DND-41 (cell line): ENCODE data around the gene MCRS1.

ENCODE experiments used
- ATAC-seq: fragments of 200-7000 bp; cut with Tn5 transposase; 3 replicates; pipeline ENCODE4 v1.9.1; 2021; ENCODE audit warnings: low read depth; ENCODE audit not compliant: insufficient read depth
- DNase-seq: peaks from one replicate; pipeline ENCODE4 v3.0.0-alpha.2; 2020
- H2AFZ ChIP-seq: 2 replicates; pipeline ENCODE4 v1.6.0; 2012; ENCODE audit warnings: low read depth, low read length
- H3K27ac ChIP-seq: 2 replicates; pipeline ENCODE4 v1.5.1; 2012; ENCODE audit warnings: low read length, inconsistent platforms
- H3K27me3 ChIP-seq: fragments of 200-600 bp; sonication (generic); 2 replicates; pipeline ENCODE4 v1.6.0; 2012; ENCODE audit warnings: low read length, mild to moderate bottlenecking, inconsistent platforms; ENCODE audit not compliant: insufficient read depth, poor library complexity
- H3K36me3 ChIP-seq: 2 replicates; pipeline ENCODE4 v1.5.1; 2012; ENCODE audit warnings: low read length, inconsistent platforms; ENCODE audit not compliant: insufficient read depth
- H3K4me1 ChIP-seq: 2 replicates; pipeline ENCODE4 v1.5.1; 2012; ENCODE audit warnings: mild to moderate bottlenecking, low read length; ENCODE audit not compliant: insufficient read depth
- H3K4me2 ChIP-seq: 2 replicates; pipeline ENCODE4 v1.6.0; 2012; ENCODE audit warnings: mild to moderate bottlenecking, moderate library complexity, low read length, inconsistent platforms; ENCODE audit not compliant: insufficient read depth
- H3K4me3 ChIP-seq, 2 experiments: fragments of 200-600 bp in 1 of 2; shearing (Covaris generic) in 1 of 2; 2 replicates each; pipeline ENCODE4 v1.5.1; 2012 to 2016; ENCODE audit warnings: inconsistent platforms in 2 of 2, low read length in 2 of 2, mild to moderate bottlenecking in 2 of 2, low read depth in 1 of 2, moderate library complexity in 1 of 2
- H3K79me2 ChIP-seq: 2 replicates; pipeline ENCODE4 v1.6.0; 2012; ENCODE audit warnings: low read length, inconsistent platforms; ENCODE audit not compliant: insufficient read depth
- H3K9ac ChIP-seq: 2 replicates; pipeline ENCODE4 v1.6.0; 2012; ENCODE audit warnings: low read depth, mild to moderate bottlenecking, inconsistent platforms, low read length, moderate library complexity
- H3K9me3 ChIP-seq: 2 replicates; pipeline ENCODE4 v1.5.1; 2012; ENCODE audit warnings: low read length, moderate library complexity, mild to moderate bottlenecking, inconsistent platforms; ENCODE audit not compliant: insufficient read depth, severe bottlenecking
- H4K20me1 ChIP-seq: 2 replicates; pipeline ENCODE4 v1.6.0; 2012; ENCODE audit warnings: low read length; ENCODE audit not compliant: insufficient read depth
- EZH2 ChIP-seq: IDR thresholded peaks from 3 replicates; pipeline ENCODE4 v1.6.1; 2012; ENCODE audit warnings: borderline replicate concordance, low read depth, mild to moderate bottlenecking, moderate library complexity, low read length, inconsistent platforms; ENCODE audit not compliant: severe bottlenecking
- TF ChIP-seq, protein P1 (sequence below): IDR thresholded peaks from 2 replicates; pipeline ENCODE4 v1.5.1; 2012; ENCODE audit warnings: borderline replicate concordance, low read length, moderate library complexity, mild to moderate bottlenecking; ENCODE audit not compliant: poor library complexity, severe bottlenecking; ENCODE audit errors: extremely low read depth

The MCRS1 gene

DNA sequence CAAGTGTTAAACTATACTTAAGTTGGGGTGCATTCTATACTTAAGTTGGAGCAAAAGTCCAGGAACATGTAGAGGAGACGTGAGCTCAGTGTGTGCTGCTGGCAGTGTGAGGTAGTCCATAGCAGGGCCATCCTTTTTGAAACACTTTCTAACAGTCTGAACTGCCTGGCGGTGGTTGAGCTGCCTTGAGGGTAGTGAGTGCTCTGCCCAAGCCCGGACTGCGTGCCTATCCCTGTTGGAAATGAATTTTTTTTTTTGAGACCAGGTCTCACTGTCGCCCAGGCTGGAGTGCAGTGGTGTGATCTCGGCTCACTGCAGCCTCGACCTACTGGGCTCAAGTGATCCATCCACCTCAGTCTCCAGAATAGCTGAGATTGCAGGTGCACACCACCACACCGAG lies 15.0 kb downstream of the MCRS1 start:
- H3K4me3 ChIP-seq: no peak overlapping the region
- TF ChIP-seq EZH2: no peak
- TF ChIP-seq, protein P1, sequence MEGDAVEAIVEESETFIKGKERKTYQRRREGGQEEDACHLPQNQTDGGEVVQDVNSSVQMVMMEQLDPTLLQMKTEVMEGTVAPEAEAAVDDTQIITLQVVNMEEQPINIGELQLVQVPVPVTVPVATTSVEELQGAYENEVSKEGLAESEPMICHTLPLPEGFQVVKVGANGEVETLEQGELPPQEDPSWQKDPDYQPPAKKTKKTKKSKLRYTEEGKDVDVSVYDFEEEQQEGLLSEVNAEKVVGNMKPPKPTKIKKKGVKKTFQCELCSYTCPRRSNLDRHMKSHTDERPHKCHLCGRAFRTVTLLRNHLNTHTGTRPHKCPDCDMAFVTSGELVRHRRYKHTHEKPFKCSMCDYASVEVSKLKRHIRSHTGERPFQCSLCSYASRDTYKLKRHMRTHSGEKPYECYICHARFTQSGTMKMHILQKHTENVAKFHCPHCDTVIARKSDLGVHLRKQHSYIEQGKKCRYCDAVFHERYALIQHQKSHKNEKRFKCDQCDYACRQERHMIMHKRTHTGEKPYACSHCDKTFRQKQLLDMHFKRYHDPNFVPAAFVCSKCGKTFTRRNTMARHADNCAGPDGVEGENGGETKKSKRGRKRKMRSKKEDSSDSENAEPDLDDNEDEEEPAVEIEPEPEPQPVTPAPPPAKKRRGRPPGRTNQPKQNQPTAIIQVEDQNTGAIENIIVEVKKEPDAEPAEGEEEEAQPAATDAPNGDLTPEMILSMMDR: no peak
- no peak for DNase-seq
- H3K27me3 ChIP-seq: peaks cover 3% of the 10 kb centered on the region
- no peak overlapping the region for H2AFZ ChIP-seq
- no peaks in the 10 kb centered on the region for H3K4me1 ChIP-seq
- no peak overlapping the region for H3K4me2 ChIP-seq
- ATAC-seq: no peak
- no peak overlapping the region for H3K9ac ChIP-seq
- no peaks in the 10 kb centered on the region for H3K79me2 ChIP-seq
- H3K27ac ChIP-seq: no peak overlapping the region
- H4K20me1 ChIP-seq: 0 out of 2 replicates have a peak, but pooled peaks cover 3% of the 10 kb centered on the region
- H3K9me3 ChIP-seq: no peaks in the 10 kb centered on the region
- H3K36me3 ChIP-seq: peaks cover 14% of the 10 kb centered on the region

GRCh38 chr12:49552425-49552824 lies 15.5 kb downstream of the MCRS1 start:
- Histone ChIP-seq H3K4me1 (no peaks in the 10 kb centered on the region), H3K4me3 (no peak overlapping the region), H2AFZ (no peak overlapping the region), H3K79me2 (no peaks in the 10 kb centered on the region), H3K9ac (no peak overlapping the region), H3K27me3 (peaks cover 3% of the 10 kb centered on the region), H3K9me3 (no peaks in the 10 kb centered on the region), H4K20me1 (0 out of 2 replicates have a peak, but pooled peaks cover 3% of the 10 kb centered on the region), H3K4me2 (no peak overlapping the region), H3K27ac (no peak overlapping the region), H3K36me3 (peaks cover 11% of the 10 kb centered on the region)
- no peak for ATAC-seq
- no peak for TF ChIP-seq EZH2
- TF ChIP-seq, protein P1: no peak
- DNase-seq: no peak

- Histone ChIP-seq H2AFZ (no peak overlapping the region), H3K9ac (no peak overlapping the region), H3K4me2 (no peak overlapping the region), H3K27ac (no peak overlapping the region), H3K4me1 (no peaks in the 10 kb centered on the region), H3K4me3 (no peak overlapping the region), H4K20me1 (0 out of 2 replicates have a peak, but pooled peaks cover 2% of the 10 kb centered on the region), H3K79me2 (no peaks in the 10 kb centered on the region), H3K9me3 (no peaks in the 10 kb centered on the region), H3K36me3 (peaks cover 7% of the 10 kb centered on the region), H3K27me3 (peaks cover 3% of the 10 kb centered on the region)
- DNase-seq: no peak
- TF ChIP-seq EZH2: no peak
- TF ChIP-seq, protein P1: no peak
- no peak for ATAC-seq
Measured at GRCh38 chr12:49552014-49552413, 15.9 kb downstream of the MCRS1 start.
